Transverse colon (tissue), 3 donors: ENCODE measurements around the gene PKIG.

Experiments used
- EP300 ChIP-seq: sonication (generic); formaldehyde crosslinking; IDR thresholded peaks from one replicate; pipeline ENCODE4 v1.6.1; 2017; ENCODE audit warnings: antibody characterized with exemption, low read depth
- POLR2A ChIP-seq: fragments of 450-650 bp; IDR thresholded peaks from one replicate; pipeline ENCODE4 v1.6.1; 2016; ENCODE audit warnings: antibody characterized with exemption, mild to moderate bottlenecking, moderate library complexity
- TF ChIP-seq, protein P1 (sequence below), 5 experiments: fragments of 200-600 bp in 3 of 5; fragments of 450-650 bp in 2 of 5; sonication (generic) in 3 of 5; IDR thresholded peaks; 1 replicate in 2 of 5; 2 replicates in 3 of 5; pipeline ENCODE4 v1.5.1; 2016 to 2017; ENCODE audit warnings: antibody characterized with exemption in 5 of 5, inconsistent platforms in 3 of 5, mild to moderate bottlenecking in 2 of 5, moderate library complexity in 1 of 5

DNA sequence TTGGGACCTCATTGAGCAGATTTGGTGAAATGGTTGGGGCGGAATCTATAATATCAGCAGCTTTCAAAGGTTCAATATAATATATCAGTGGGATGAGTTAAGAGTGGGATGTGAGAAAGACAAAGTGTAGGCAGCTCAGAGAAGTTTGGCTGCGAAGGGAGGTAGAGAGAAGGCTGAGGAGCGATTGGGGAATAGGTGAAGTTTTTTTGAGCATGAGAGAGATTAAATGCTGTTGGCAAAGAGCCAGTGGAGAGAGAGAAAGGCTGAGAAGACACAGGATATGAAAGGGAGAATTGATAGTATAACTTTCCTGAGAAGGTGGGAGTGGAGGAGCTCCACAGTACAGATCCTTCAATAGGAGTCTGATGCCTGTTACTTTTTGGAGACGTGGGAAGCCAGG lies 48.5 kb upstream of the PKIG start:
- TF ChIP-seq, protein P1, sequence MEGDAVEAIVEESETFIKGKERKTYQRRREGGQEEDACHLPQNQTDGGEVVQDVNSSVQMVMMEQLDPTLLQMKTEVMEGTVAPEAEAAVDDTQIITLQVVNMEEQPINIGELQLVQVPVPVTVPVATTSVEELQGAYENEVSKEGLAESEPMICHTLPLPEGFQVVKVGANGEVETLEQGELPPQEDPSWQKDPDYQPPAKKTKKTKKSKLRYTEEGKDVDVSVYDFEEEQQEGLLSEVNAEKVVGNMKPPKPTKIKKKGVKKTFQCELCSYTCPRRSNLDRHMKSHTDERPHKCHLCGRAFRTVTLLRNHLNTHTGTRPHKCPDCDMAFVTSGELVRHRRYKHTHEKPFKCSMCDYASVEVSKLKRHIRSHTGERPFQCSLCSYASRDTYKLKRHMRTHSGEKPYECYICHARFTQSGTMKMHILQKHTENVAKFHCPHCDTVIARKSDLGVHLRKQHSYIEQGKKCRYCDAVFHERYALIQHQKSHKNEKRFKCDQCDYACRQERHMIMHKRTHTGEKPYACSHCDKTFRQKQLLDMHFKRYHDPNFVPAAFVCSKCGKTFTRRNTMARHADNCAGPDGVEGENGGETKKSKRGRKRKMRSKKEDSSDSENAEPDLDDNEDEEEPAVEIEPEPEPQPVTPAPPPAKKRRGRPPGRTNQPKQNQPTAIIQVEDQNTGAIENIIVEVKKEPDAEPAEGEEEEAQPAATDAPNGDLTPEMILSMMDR (IDR thresholded peaks at IDR 0.05), result no peak
- no peak for TF ChIP-seq POLR2A
- no peak for TF ChIP-seq EP300
